SU-DHL-6 (cell line): ENCODE measurements around the gene RASGRF2.

Source experiments
- EZH2phosphoT487 ChIP-seq: fragments of 200-600 bp; sonication (generic), shearing (Covaris generic); conservative IDR thresholded peaks from 2 replicates; pipeline ENCODE4 v1.6.1; 2018; ENCODE audit warnings: mild to moderate bottlenecking, antibody characterized with exemption, low read length, moderate library complexity, mixed read lengths
- TF ChIP-seq, protein P1 (sequence below): fragments of 200-600 bp; sonication (generic); IDR thresholded peaks from one replicate; pipeline ENCODE4 v1.5.1; 2017; ENCODE audit warnings: antibody characterized with exemption, mild to moderate bottlenecking, low read length, moderate library complexity; ENCODE audit not compliant: insufficient read depth, poor library complexity, severe bottlenecking

DNA sequence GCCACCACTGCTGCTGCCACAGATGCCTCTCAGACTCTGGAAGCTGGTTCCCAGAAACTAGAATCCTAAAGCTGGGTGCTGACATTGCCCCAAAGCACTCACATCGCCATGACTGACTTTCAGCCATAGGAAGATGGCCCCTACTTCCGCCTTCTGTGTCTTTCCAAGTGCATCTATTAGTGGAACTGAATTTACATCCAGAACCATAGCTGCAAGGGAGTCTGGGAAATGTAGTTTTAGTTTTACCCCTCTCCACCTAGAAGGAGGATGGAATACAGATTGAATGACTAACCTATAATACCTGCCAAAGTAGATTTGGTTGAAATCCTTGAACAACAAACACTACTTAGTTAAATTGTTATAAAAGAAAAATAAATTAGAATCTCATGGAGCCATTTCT is 118.8 kb downstream of the RASGRF2 start:
- TF ChIP-seq, protein P1, sequence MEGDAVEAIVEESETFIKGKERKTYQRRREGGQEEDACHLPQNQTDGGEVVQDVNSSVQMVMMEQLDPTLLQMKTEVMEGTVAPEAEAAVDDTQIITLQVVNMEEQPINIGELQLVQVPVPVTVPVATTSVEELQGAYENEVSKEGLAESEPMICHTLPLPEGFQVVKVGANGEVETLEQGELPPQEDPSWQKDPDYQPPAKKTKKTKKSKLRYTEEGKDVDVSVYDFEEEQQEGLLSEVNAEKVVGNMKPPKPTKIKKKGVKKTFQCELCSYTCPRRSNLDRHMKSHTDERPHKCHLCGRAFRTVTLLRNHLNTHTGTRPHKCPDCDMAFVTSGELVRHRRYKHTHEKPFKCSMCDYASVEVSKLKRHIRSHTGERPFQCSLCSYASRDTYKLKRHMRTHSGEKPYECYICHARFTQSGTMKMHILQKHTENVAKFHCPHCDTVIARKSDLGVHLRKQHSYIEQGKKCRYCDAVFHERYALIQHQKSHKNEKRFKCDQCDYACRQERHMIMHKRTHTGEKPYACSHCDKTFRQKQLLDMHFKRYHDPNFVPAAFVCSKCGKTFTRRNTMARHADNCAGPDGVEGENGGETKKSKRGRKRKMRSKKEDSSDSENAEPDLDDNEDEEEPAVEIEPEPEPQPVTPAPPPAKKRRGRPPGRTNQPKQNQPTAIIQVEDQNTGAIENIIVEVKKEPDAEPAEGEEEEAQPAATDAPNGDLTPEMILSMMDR = no peak
- no peak for TF ChIP-seq EZH2phosphoT487
